HepG2 (cell line): Measurements from ENCODE around the gene MYL12B. TPM values are rescaled to one million over a fixed set of nuclear protein-coding genes. Genes with fewer than 3 reads are reported as not detected.
A peak's percentile ranks its signal among the peaks of the same experiment; 100 is the strongest.

ENCODE experiments used
- ATF5 ChIP-seq: sonication (generic); formaldehyde crosslinking; IDR thresholded peaks from 2 replicates; pipeline ENCODE4 v1.4.0; 2020; ENCODE audit warnings: mild to moderate bottlenecking, low read depth, missing genetic modification reagents
- DR1 ChIP-seq: sonication (generic); formaldehyde crosslinking; IDR thresholded peaks from 2 replicates; pipeline ENCODE4 v1.8.0; 2021; ENCODE audit warnings: mild to moderate bottlenecking, missing genetic modification reagents, inconsistent platforms
- FOXA3 ChIP-seq: IDR thresholded peaks from 2 replicates; pipeline ENCODE4 v1.6.1; 2016; ENCODE audit warnings: missing genetic modification reagents, missing compliant biosample characterization
- HDAC1 ChIP-seq: sonication (generic); formaldehyde crosslinking; IDR thresholded peaks from 2 replicates; pipeline ENCODE4 v1.5.1; 2020; ENCODE audit warnings: mild to moderate bottlenecking, missing genetic modification reagents
- JUND ChIP-seq: sonication (generic); formaldehyde crosslinking; IDR thresholded peaks from 2 replicates; pipeline ENCODE4 v1.8.0; 2022; ENCODE audit warnings: mild to moderate bottlenecking, missing genetic modification reagents
- KDM5A ChIP-seq: fragments of 200-600 bp; sonication (generic); IDR thresholded peaks from 2 replicates; pipeline ENCODE4 v1.7.0; 2018; ENCODE audit warnings: antibody characterized with exemption, mild to moderate bottlenecking, low read length, borderline replicate concordance
- KLF11 ChIP-seq: IDR thresholded peaks from 2 replicates; pipeline ENCODE4 v1.6.1; 2016; ENCODE audit warnings: missing compliant biosample characterization
- MAF1 ChIP-seq: sonication (generic); formaldehyde crosslinking; IDR thresholded peaks from 2 replicates; pipeline ENCODE4 v1.5.0; 2020; ENCODE audit warnings: missing genetic modification reagents, borderline replicate concordance
- NPAS2 ChIP-seq: sonication (generic); formaldehyde crosslinking; IDR thresholded peaks from 2 replicates; pipeline ENCODE4 v1.8.0; 2022; ENCODE audit warnings: mild to moderate bottlenecking, missing genetic modification reagents, borderline replicate concordance
- ONECUT2 ChIP-seq: sonication (generic); formaldehyde crosslinking; IDR thresholded peaks from 2 replicates; pipeline ENCODE4 v1.4.0; 2020; ENCODE audit warnings: missing genetic modification reagents
- PCBP1 ChIP-seq: fragments of 200-400 bp; formaldehyde crosslinking; IDR thresholded peaks from 2 replicates; pipeline ENCODE4 v1.6.1; 2017; ENCODE audit warnings: mild to moderate bottlenecking, low read depth, low read length, borderline replicate concordance
- PHF5A ChIP-seq: IDR thresholded peaks from one replicate; pipeline ENCODE4 v1.6.1; 2018; ENCODE audit warnings: low read depth, missing genetic modification reagents; ENCODE audit not compliant: unreplicated experiment
- REXO4 ChIP-seq: sonication (generic); formaldehyde crosslinking; IDR thresholded peaks from 2 replicates; pipeline ENCODE4 v1.8.0; 2022; ENCODE audit warnings: missing genetic modification reagents, mild to moderate bottlenecking, borderline replicate concordance
- SYNCRIP ChIP-seq: fragments of 200-400 bp; formaldehyde crosslinking; IDR thresholded peaks from 2 replicates; pipeline ENCODE4 v1.6.1; 2018; ENCODE audit warnings: mild to moderate bottlenecking, low read depth, low read length; ENCODE audit not compliant: insufficient read depth
- ZNF138 ChIP-seq: sonication (generic); formaldehyde crosslinking; IDR thresholded peaks from 2 replicates; pipeline ENCODE4 v1.5.0; 2020; ENCODE audit warnings: mild to moderate bottlenecking, low read depth, missing genetic modification reagents
- ZNF142 ChIP-seq: sonication (generic); formaldehyde crosslinking; IDR thresholded peaks from 2 replicates; pipeline ENCODE4 v1.4.0; 2020; ENCODE audit warnings: missing genetic modification reagents
- ZNF180 ChIP-seq: sonication (generic); formaldehyde crosslinking; IDR thresholded peaks from 2 replicates; pipeline ENCODE4 v1.4.0; 2020; ENCODE audit warnings: low read depth, missing genetic modification reagents, borderline replicate concordance
- ZNF230 ChIP-seq: sonication (generic); formaldehyde crosslinking; IDR thresholded peaks from 2 replicates; pipeline ENCODE4 v1.4.0; 2020; ENCODE audit warnings: mild to moderate bottlenecking, missing genetic modification reagents
- ZNF234 ChIP-seq: sonication (generic); formaldehyde crosslinking; conservative IDR thresholded peaks from 2 replicates; pipeline ENCODE4 v1.5.1; 2020; ENCODE audit warnings: mild to moderate bottlenecking, missing genetic modification reagents
- ZNF33B ChIP-seq: sonication (generic); formaldehyde crosslinking; IDR thresholded peaks from 2 replicates; pipeline ENCODE4 v1.5.1; 2020; ENCODE audit warnings: mild to moderate bottlenecking, missing genetic modification reagents
- ZNF569 ChIP-seq: sonication (generic); formaldehyde crosslinking; IDR thresholded peaks from 2 replicates; pipeline ENCODE4 v1.5.0; 2020; ENCODE audit warnings: mild to moderate bottlenecking, missing genetic modification reagents, moderate library complexity, borderline replicate concordance
- ZNF737 ChIP-seq: sonication (generic); formaldehyde crosslinking; IDR thresholded peaks from 2 replicates; pipeline ENCODE4 v1.5.0; 2020; ENCODE audit warnings: missing genetic modification reagents, mild to moderate bottlenecking, borderline replicate concordance
- polyA plus RNA-seq, 8 experiments: library from polyadenylated mRNA; depleted of rRNA in 3 of 8; stranded (reverse) in 7 of 8; unstranded in 1 of 8; fragments of >200 nt; fragmentation: Illumina TruSeq in 4 of 8; extraction: Trizol in 4 of 8; gene quantifications; 2 replicates each; pipeline versions ENCODE4 v1.2.1 to v1.2.3, GENCODE V29; 2011 to 2016; ENCODE audit warnings: low read depth in 4 of 8, missing spikeins in 1 of 8, mixed read lengths in 1 of 8; ENCODE audit not compliant: insufficient read depth in 1 of 8
- total RNA-seq, 5 experiments: library from RNA; depleted of rRNA; stranded (reverse); fragments of >200 nt; fragmentation: Illumina TruSeq; extraction: Trizol; gene quantifications; 2 replicates each; pipeline ENCODE4 v1.2.3, GENCODE V29; 2016; ENCODE audit warnings: low read depth in 1 of 5

The MYL12B gene
- total and polyA plus RNA-seq, 2 of the 13 experiments (the other 11 are each of a cell fraction or from before 2014, with no cell fraction given), result 265 to 340 TPM

GRCh38 chr18:3247240-3248061 is 14.5 kb upstream of the MYL12B start, which contains the start of gene MYL12A (continued):
- TF ChIP-seq HDAC1 (CRISPR knock-in tag) (peak; percentile 69), ZNF180 (CRISPR knock-in tag) (no peak), NPAS2 (CRISPR knock-in tag) (no peak), ATF5 (no peak), REXO4 (no peak), ZNF33B (CRISPR knock-in tag) (no peak), ZNF569 (CRISPR knock-in tag) (no peak), ZNF234 (CRISPR knock-in tag) (no peak), KDM5A (peak; percentile 61; the same call in 1 of the 2 replicates), DR1 (CRISPR knock-in tag) (peak; percentile 34; the same call in 1 of the 2 replicates), ZNF142 (0 out of 2 replicates have a peak, but pooled peaks have one; percentile 34), SYNCRIP (no peak), ZNF230 (CRISPR knock-in tag) (0 out of 2 replicates have a peak, but pooled peaks have one; percentile 32), ONECUT2 (CRISPR knock-in tag) (no peak), PCBP1 (0 out of 2 replicates have a peak, but pooled peaks have one; percentile 27), MAF1 (CRISPR knock-in tag) (no peak), JUND (CRISPR knock-in tag) (no peak), PHF5A (CRISPR knock-in tag) (peak; percentile 67), ZNF138 (peak; percentile 26; the same call in 1 of the 2 replicates), KLF11 (CRISPR knock-in tag) (peak; percentile 45), FOXA3 (peak; percentile 29; the same call in 1 of the 2 replicates), ZNF737 (no peak)
